Body of pancreas (tissue), 4 donors: ENCODE data around the gene USP21. TPM values are rescaled to one million over a fixed set of nuclear protein-coding genes. Genes with fewer than 3 reads are reported as not detected.

ENCODE experiments used
- ATAC-seq: fragments of 150-250 bp; one replicate; pipeline ENCODE4 v1.9.1; 2016
- DNase-seq, 4 donors: peaks; one replicate each; pipeline ENCODE4 v3.0.0-alpha.2; 2019
- H3K27ac ChIP-seq, 4 donors: fragments of 200-600 bp; sonication (generic); 1 replicate in 3 of 4; 2 replicates in 1 of 4; pipeline versions ENCODE4 v1.5.1 to v1.6.1; 2016 to 2019; ENCODE audit warnings: mild to moderate bottlenecking in 1 of 4, mixed read lengths in 1 of 4, moderate library complexity in 1 of 4
- H3K27me3 ChIP-seq, 2 donors: fragments of 200-600 bp; sonication (generic); one replicate each; pipeline ENCODE4 v1.6.0; 2016; ENCODE audit warnings: mild to moderate bottlenecking in 1 of 2
- H3K36me3 ChIP-seq, 2 donors: fragments of 200-600 bp; sonication (generic); replicated peaks in 1 of 2; 2 replicates each; pipeline ENCODE4 v1.5.1; 2016; ENCODE audit warnings: low read depth in 2 of 2; ENCODE audit not compliant: insufficient read depth in 1 of 2
- H3K4me1 ChIP-seq: fragments of 200-600 bp; sonication (generic); one replicate; pipeline ENCODE4 v1.6.0; 2016
- H3K4me3 ChIP-seq, 2 donors: fragments of 200-600 bp; sonication (generic); 1 replicate in 1 of 2; 2 replicates in 1 of 2; pipeline ENCODE4 v1.5.1; 2016 to 2019
- H3K9me3 ChIP-seq, 3 donors: fragments of 200-600 bp; sonication (generic); 1 replicate in 2 of 3; 2 replicates in 1 of 3; pipeline ENCODE4 v1.5.1; 2016
- POLR2A ChIP-seq, 3 donors: fragments of 450-650 bp; IDR thresholded peaks; one replicate each; pipeline ENCODE4 v1.6.1; 2016; ENCODE audit warnings: antibody characterized with exemption in 3 of 3, mild to moderate bottlenecking in 2 of 3
- WGBS, 2 donors: methylation state at CpG; one replicate each; pipeline ENCODE4 v1.1.5; 2017; 5-methylcytosine and 5-hydroxymethylcytosine counted together
- intact Hi-C: fragments of 100-400 bp; cut with DNase I; formaldehyde crosslinking; loops from one replicate; pipeline ENCODE4 v1.15.1; 2023
- total RNA-seq, 2 donors: library from RNA; depleted of rRNA; stranded (reverse); fragments of >200 nt; gene quantifications; one replicate each; pipeline ENCODE4 v1.1.0, GENCODE V29; 2016
- TF ChIP-seq, protein P1 (sequence below), 7 experiments: fragments of 450-650 bp in 4 of 7; fragments of 200-600 bp in 3 of 7; sonication (generic) in 3 of 7; IDR thresholded peaks; one replicate each; pipeline ENCODE4 v1.5.1; 2016 to 2019; ENCODE audit warnings: antibody characterized with exemption in 7 of 7

USP21 gene
- total RNA-seq, 2 donors from 2014 or later = 17.8 to 21.0 TPM

DNA sequence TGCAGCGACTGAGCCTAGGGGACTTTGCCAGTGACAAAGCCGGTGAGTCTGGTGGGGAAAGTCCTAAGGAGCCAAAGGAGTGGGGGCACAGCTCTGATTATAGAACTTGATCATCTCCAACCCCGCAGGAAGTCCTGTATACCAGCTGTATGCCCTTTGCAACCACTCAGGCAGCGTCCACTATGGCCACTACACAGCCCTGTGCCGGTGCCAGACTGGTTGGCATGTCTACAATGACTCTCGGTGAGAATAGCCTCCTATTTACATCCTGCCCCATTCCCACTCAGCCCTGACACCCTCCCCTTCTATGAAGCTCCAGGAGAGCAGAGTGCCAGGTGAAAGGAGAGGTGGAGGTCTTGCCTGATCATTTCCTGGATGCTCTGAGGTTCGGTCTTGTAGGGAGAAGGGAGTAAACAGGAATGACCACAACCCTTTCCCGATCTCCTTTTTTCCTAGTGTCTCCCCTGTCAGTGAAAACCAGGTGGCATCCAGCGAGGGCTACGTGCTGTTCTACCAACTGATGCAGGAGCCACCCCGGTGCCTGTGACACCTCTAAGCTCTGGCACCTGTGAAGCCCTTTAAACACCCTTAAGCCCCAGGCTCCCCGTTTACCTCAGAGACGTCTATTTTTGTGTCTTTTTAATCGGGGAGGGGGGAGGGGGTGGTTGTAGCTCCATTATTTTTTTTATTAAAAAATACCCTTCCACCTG lies 5.8 kb downstream of the USP21 start:
- ATAC-seq (no peak), DNase-seq (no peak)
- Histone ChIP-seq H3K36me3 (peaks cover 0 to 2% of the 10 kb centered on the region in 2 donors), H3K27ac (peak overlapping the region; percentile 0 to 91 (median 88)), H3K27me3 (no peaks in the 10 kb centered on the region), H3K9me3 (no peaks in the 10 kb centered on the region), H3K4me3 (no peak overlapping the region), H3K4me1 (peaks cover 43% of the 10 kb centered on the region)
- WGBS, 2 donors = 47 to 55% methylated on average over 13 to 14 of the region's 14 CpGs
- TF ChIP-seq, protein P1, sequence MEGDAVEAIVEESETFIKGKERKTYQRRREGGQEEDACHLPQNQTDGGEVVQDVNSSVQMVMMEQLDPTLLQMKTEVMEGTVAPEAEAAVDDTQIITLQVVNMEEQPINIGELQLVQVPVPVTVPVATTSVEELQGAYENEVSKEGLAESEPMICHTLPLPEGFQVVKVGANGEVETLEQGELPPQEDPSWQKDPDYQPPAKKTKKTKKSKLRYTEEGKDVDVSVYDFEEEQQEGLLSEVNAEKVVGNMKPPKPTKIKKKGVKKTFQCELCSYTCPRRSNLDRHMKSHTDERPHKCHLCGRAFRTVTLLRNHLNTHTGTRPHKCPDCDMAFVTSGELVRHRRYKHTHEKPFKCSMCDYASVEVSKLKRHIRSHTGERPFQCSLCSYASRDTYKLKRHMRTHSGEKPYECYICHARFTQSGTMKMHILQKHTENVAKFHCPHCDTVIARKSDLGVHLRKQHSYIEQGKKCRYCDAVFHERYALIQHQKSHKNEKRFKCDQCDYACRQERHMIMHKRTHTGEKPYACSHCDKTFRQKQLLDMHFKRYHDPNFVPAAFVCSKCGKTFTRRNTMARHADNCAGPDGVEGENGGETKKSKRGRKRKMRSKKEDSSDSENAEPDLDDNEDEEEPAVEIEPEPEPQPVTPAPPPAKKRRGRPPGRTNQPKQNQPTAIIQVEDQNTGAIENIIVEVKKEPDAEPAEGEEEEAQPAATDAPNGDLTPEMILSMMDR (IDR thresholded peaks at IDR 0.05) = no peak
- no peak for TF ChIP-seq POLR2A (IDR thresholded peaks at IDR 0.05)
- intact Hi-C loops = no loop called here

DNA sequence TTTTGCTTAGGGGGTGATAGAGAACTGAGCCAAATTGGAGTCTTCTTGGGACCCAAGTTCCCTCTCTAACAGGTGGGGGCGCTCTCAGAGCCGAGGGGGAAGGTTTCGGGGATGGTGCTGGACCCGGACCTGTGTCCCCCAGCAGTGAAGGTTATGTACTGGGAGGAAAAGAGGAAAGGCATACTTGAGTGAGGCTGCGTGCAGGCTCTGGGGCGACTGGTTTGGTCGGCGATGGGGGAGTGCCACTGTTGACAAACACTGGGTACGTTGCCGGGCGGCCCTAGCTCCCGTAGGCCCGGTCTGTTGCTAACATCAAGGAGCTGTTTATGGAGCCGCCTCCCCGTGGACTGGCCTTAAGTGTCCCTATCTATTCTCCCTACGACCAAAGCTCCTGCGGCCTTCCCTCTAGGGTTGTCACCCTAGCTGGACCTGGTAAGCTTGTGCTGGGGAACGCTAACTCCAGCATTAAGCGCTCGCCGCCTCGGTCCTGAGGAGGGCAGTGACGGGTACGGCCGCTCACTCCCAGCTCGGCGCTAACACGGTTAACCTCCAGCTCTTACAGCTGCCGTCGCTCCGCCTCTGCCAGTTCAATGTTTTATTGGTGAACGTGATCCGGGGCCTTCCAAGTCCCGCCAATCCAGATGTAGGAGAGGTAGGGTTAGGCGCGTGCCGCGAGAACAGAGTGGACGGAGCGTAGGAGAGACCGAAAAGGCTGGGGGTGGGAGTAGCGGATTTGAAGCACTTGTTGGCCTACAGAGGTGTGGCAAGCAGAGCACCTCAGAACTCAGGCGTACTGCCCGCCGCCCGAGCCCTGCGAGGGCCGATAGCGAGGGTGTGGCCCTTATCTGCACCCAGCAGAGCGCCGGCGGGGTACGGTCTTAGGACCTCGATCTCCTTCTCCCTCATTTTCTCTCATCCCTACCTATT lies 6.7 kb downstream of the USP21 start, which contains the start of gene PPOX:
TSS of gene PPOX (plus strand) at position 685 of the 927 bp plus-strand sequence. CDS start 422 bp downstream, outside the sequence.
- TF ChIP-seq POLR2A (IDR thresholded peaks at IDR 0.05) = peak; percentile 48 to 90 (median 77)
- TF ChIP-seq, protein P1 (IDR thresholded peaks at IDR 0.05) = peak in 6 of 7 experiments; percentile 5 to 47 (median 34)
- Histone ChIP-seq H3K9me3 (no peaks in the 10 kb centered on the region), H3K36me3 (peaks cover 1 to 5% of the 10 kb centered on the region in 2 donors), H3K27ac (peak within 1 kb of the TSS; percentile 86 to 91 (median 90)), H3K4me3 (peak within 1 kb of the TSS; percentile 17 to 83), H3K27me3 (no peaks in the 10 kb centered on the region), H3K4me1 (peaks cover 34% of the 10 kb centered on the region)
- intact Hi-C loops = no loop called here
- DNase-seq (peak; percentile 96 to 98 (median 97)), ATAC-seq (peak; percentile 96)
- WGBS, 2 donors = 0 to 1% methylated on average over 30 to 54 of the region's 54 CpGs

DNA sequence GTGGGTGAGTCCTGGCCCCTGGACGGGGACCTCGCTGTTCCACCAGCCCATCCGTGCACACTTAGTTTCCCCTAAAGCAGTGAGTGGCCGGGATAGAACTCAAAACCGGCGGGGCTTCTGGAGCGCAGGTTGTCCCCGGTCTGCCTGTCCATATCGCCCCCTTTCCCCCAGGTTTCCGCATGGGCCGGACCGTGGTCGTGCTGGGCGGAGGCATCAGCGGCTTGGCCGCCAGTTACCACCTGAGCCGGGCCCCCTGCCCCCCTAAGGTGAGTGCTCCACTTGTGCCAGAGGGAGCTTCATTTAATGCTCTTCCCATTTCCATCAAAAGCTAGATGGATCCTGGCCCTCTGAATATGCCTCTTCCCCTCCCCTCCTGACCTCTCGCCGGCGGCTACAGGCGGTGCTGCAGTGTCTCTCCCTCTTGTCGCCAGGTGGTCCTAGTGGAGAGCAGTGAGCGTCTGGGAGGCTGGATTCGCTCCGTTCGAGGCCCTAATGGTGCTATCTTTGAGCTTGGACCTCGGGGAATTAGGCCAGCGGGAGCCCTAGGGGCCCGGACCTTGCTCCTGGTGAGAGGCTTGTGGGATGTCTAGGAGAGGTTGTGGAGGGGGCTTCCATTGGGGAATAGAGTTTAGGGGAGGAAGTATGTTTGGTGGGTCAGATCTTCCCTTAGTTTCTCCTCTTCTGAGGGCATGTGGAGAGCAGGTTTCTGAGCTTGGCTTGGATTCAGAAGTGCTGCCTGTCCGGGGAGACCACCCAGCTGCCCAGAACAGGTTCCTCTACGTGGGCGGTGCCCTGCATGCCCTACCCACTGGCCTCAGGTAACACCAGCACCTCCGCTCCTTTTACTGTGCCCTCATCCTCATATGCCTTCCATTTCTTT lies 7.6 kb downstream of the USP21 start:
- Histone ChIP-seq H3K4me1 (peaks cover 29% of the 10 kb centered on the region), H3K9me3 (no peaks in the 10 kb centered on the region), H3K36me3 (peaks cover 9 to 12% of the 10 kb centered on the region in 2 donors), H3K27ac (peak overlapping the region; percentile 86 to 91 (median 90)), H3K4me3 (peak overlapping the region; percentile 17 to 83), H3K27me3 (no peaks in the 10 kb centered on the region)
- TF ChIP-seq POLR2A (IDR thresholded peaks at IDR 0.05) = no peak
- TF ChIP-seq, protein P1 (IDR thresholded peaks at IDR 0.05) = no peak
- intact Hi-C loops = no loop called here
- WGBS, 2 donors = 5 to 12% methylated on average over 19 to 33 of the region's 33 CpGs
- ATAC-seq (no peak), DNase-seq (peak in 1 of 4 donors; percentile 27)

DNA sequence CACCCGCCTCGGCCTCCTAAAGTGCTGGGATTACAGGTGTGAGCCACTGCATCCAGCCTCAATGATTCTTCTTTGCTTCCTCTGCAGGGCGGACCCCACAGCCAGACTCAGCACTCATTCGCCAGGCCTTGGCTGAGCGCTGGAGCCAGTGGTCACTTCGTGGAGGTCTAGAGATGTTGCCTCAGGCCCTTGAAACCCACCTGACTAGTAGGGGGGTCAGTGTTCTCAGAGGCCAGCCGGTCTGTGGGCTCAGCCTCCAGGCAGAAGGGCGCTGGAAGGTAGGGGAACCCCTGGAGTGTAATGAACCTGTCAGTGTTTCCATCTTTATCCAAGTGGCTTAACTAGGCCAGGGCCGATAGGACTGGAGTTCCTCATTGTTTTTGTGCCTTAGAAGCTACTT lies 9.6 kb downstream of the USP21 start:
- peaks cover 12 to 18% of the 10 kb centered on the region in 2 donors for H3K36me3 ChIP-seq
- H3K27me3 ChIP-seq = no peaks in the 10 kb centered on the region
- intact Hi-C loops = no loop called here
- peaks cover 39% of the 10 kb centered on the region for H3K4me1 ChIP-seq
- ATAC-seq (no peak), DNase-seq (no peak)
- H3K9me3 ChIP-seq = no peaks in the 10 kb centered on the region
- TF ChIP-seq, protein P1 (IDR thresholded peaks at IDR 0.05) = no peak
- TF ChIP-seq POLR2A (IDR thresholded peaks at IDR 0.05) = no peak
- no peak overlapping the region for H3K4me3 ChIP-seq
- WGBS, 2 donors = 83 to 97% methylated on average over 3 to 9 of the region's 9 CpGs
- H3K27ac ChIP-seq = no peak overlapping the region
